Sciatic nerve (tissue), 2 donors: ENCODE results near the gene CCDC30. TPM values are rescaled to one million over a fixed set of nuclear protein-coding genes. Genes with fewer than 3 reads are reported as not detected.
"Not testable (repeated sequence)": the region's sequence is repeated elsewhere in the genome, so short reads cannot be mapped to it uniquely, and the experiment has no call there.

ENCODE experiments used
- ATAC-seq: fragments of 200-7000 bp; cut with Tn5 transposase; one replicate; pipeline ENCODE4 v1.9.1; 2020; ENCODE audit warnings: mild to moderate bottlenecking, moderate library complexity
- DNase-seq: peaks from one replicate; pipeline ENCODE4 v3.0.0-alpha.2; 2020; ENCODE audit warnings: low spot score
- intact Hi-C: fragments of 100-400 bp; cut with DNase I; formaldehyde crosslinking; loops from one replicate; pipeline ENCODE4 v1.14.2; 2022
- total RNA-seq: library from RNA; stranded (reverse); fragmentation: NEBNext Ultra II Directional; extraction: Animal tissue kit (Norgen Biotek cat#: 25700); gene quantifications from one replicate; pipeline ENCODE4 v1.2.1, GENCODE V29; 2021
- donor health status: DM: no; HTN: no; CAD: no.
- donor health status: DM: no; HTN: no; CAD: no.

CCDC30 gene
- total RNA-seq, 1 donor from 2014 or later, result 10.9 TPM

- no peak for ATAC-seq
- intact Hi-C loops, result no loop called here
- no peak for DNase-seq
These were observed 41.5 kb downstream of the CCDC30 start for GRCh38 chr1:42504535-42505128.

GRCh38 chr1:42506576-42506975 lies 43.5 kb downstream of the CCDC30 start:
- no peak for ATAC-seq
- no peak for DNase-seq
- intact Hi-C loops, result no loop called here

DNA sequence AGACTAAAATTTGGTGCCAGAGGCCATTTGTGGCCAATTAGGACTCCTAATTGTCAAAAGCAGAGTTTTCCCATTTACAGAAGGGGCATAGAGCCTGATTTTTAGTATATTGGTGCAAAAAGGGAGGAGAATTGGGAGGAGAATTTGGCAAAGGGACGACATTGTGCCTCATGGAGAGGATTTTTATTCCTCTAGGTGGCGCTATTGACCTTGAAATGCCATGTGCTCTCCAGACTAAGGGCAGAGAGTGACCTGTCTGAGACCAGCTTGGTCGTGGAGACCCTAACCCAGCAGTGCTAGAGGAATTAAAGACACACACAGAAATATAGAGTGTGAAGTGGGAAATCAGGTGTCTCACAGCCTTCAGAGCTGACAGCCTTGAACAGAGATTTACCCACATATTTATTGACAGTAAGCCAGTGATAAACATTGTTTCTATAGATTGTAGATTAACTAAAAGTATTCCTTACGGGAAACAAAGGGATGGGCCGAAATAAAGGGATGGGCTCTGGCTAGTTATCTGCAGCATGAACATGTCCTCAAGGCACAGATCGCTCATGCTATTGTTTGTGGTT lies 48.6 kb downstream of the CCDC30 start:
- ATAC-seq, DNase-seq, intact Hi-C loops: not testable (repeated sequence)

DNA sequence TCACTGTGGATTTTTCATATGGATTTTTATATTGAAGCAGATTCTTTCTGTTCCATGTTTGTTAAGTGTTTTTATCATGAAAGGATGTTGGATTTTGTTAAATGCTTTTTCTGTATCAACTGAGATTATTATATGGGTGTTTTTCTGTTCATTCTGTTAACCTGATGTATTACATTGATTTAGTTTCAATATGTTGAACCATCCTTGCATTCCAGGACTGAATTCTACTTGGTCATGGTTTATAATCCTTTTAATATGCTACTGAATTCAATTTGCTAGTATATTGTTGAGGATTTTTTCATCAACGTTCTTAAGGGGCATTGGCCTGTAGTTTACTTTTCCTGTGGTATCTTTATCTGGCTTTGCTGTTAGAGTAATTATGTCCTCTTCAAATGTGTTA lies 55.8 kb downstream of the CCDC30 start:
- ATAC-seq, result no peak
- intact Hi-C loops, result no loop called here
- no peak for DNase-seq

DNA sequence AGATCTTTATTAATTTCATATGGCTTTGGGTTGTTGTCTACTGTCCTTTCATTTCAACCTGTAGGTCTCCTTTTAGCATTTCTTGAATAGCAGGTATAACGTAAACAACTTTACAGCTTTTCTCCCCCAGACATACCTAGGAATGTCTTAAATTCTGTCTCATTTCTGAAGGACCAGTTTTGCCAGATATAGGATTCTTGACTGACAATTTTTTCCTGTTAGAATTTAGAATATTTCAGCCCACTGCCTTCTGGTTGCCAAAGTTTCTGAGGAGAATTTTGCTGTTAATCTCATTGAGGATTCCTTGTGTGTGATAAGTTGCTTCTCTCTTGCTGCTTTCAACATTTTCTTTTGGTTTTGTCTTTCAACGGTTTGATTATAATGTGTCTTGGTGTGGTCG lies 60.1 kb downstream of the CCDC30 start:
- intact Hi-C loops, result no loop called here
- DNase-seq (no peak), ATAC-seq (no peak)

DNA sequence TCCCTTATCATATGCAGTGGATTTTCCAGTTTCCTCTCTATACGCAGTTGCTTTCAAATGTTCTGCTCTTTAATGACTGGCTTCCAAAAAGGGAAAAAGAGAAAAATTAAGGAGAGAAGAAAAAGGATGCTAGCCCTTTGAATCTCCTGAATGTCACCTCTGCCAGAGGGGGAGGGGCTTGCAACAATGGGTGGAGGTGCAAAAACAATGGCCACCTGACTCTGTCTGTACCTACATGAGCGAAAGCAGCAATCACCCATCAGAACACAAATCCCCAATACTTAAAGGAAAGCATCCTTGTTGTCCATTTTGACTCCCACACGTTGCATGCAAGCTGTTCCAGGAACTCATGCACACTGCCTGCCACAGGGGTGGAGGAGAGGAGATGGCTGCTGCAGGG lies 61.2 kb downstream of the CCDC30 start:
- ATAC-seq, result no peak
- DNase-seq, result no peak
- intact Hi-C loops, result no loop called here

- no peak for ATAC-seq
- intact Hi-C loops, result no loop called here
- no peak for DNase-seq
These were observed 66.7 kb downstream of the CCDC30 start for GRCh38 chr1:42529724-42530181.

- intact Hi-C loops, result no loop called here
- no peak for ATAC-seq
- no peak for DNase-seq
These were observed 68.0 kb downstream of the CCDC30 start for GRCh38 chr1:42531043-42531442.

DNA sequence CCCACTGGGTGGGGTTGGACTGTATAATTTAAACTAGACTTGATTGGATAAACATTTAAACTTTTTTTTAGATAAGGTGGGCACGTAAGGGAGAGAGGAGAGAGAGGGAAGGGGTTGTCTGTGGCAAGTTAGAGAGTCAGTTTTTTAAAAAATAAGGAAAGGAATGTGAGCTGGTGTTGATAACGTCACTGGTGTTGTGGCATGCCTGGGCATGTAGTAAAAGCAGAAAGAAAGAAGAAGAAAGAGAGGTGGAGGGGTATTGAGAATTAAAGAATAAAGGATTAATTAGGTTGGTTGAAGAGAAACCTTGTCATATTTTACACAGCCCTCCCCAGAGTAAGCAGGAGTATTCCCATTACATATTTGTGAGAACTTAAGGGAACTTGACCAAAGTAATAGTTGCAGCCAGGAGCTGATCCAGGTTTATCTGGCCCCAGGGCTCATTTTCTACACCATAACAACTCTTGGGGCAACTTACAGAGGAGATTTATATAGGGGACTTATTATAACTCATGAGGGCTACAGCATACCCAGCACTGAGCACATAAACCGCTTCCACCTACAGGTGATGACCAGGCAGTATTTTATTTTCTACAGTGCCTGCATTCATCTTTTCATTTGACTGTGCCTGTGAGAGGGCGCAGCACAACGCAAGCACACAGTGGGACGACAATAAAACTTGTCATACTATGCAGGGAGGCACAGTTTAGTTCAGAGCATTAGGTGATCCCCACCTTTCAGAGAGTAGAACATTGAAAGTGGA lies 70.2 kb downstream of the CCDC30 start:
- ATAC-seq (no peak), DNase-seq (no peak)
- intact Hi-C loops, result no loop called here

GRCh38 chr1:42541104-42541503 lies 78.0 kb downstream of the CCDC30 start:
- no peak for ATAC-seq
- intact Hi-C loops, result no loop called here
- no peak for DNase-seq

DNA sequence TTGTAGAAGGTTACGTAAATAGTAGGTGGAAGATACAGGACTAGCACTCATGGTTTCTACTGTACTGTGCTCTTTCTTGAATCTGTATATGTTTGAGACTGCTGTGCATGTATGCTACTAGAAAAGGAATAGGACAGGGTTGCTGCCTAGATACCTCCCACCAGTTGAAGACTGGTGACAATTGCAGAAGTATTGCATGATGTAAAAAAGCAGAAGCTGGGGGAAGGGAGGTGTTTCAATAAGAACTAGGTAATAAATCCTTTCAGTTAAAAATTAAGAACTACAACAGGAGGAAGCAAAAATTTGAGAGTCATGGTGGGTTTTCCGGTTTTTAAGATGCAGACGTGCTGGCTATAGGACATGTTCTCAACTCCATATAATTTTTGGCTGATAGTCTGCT lies 88.1 kb downstream of the CCDC30 start:
- DNase-seq (no peak), ATAC-seq (no peak)
- intact Hi-C loops, result no loop called here

DNA sequence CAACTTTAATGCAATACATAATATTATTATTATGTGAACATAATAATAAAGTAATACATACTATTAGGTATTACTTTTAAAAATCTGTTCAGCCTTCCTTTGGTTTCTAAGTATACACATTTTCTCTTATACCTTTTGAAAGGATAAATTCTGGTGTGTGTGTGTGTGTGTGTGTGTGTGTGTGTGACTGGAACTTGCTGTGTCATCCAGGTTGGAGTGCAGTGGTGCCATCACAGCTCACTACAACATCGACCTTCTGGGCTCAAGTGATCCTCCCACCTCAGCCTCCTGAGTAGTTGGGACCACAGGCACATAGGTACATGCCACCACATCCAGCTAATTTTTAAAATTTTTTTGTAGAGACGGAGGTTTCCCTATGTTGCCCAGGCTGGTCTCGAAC lies 88.5 kb downstream of the CCDC30 start:
- intact Hi-C loops, result no loop called here
- ATAC-seq (no peak), DNase-seq (no peak)

DNA sequence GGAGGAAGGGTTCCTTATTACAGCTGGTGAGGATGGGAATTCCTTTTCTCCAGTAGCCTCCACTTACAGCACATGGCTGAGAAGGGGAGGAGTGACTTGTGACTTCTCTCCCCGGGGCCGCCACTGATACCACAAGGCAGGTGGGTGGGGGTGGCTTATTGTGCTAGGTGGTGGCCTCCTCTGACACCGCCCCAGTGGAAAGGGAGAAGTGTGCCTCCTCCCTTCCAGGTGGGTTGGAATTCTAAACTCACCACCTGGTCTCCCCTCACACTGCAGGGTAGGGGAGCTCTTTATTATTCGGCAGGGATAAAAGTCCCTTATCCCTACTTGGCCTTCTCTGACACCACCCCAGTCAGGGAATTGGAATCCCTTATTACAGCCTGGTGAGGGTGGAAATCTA lies 89.5 kb downstream of the CCDC30 start:
- DNase-seq (no peak), ATAC-seq (no peak)
- intact Hi-C loops, result no loop called here

DNA sequence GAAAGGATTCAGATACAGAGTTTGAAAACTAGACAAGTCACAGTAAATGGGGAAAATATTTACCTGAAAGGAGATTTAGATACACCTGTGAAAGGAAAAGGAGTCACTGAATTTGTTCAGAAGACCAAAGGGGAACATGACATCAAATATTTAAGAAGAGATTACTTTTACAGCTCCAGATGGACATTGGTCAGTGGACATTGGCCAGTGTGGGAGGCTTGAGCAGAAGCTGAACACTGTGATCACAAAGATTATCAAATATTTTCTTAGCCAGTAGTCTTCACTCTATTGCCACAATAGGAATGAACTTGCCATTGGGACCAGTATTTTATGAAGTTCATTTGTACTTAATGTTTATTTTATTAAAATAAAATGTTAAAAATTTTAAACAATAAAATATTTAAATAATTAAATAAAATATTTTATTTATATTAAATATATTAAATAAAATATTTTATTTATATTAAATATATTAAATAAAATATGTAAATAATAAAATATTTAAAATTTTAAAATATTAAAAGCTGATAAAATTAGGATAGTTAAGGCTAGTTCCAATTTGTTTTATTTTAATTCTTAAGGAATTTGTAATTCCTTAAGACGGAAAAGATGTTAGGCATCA lies 94.3 kb downstream of the CCDC30 start:
- no peak for DNase-seq
- ATAC-seq, result no peak
- intact Hi-C loops, result no loop called here

GRCh38 chr1:42567038-42567437 lies 104.0 kb downstream of the CCDC30 start:
- DNase-seq, result no peak
- intact Hi-C loops, result no loop called here
- no peak for ATAC-seq

GRCh38 chr1:42576935-42577334 lies 113.8 kb downstream of the CCDC30 start:
- ATAC-seq (no peak), DNase-seq (no peak)
- intact Hi-C loops, result no loop called here

GRCh38 chr1:42586016-42586415 lies 122.9 kb downstream of the CCDC30 start:
- ATAC-seq (no peak), DNase-seq (no peak)
- intact Hi-C loops, result loop anchor here (10.0 kb wide), 1 partner anchor 159 kb away; the partner anchor contains the start of gene CLDN19

GRCh38 chr1:42587753-42588152 lies 124.7 kb downstream of the CCDC30 start:
- intact Hi-C loops, result loop anchor here (10.0 kb wide), 1 partner anchor 157 kb away; the partner anchor contains the start of gene CLDN19
- ATAC-seq (no peak), DNase-seq (no peak)

GRCh38 chr1:42592811-42593210 lies 129.7 kb downstream of the CCDC30 start:
- no peak for DNase-seq
- ATAC-seq, result no peak
- intact Hi-C loops, result no loop called here
